ENCODE results near the gene THEM4. TPM values are rescaled to one million over a fixed set of nuclear protein-coding genes. Genes with fewer than 3 reads are reported as not detected.

The THEM4 gene
- total and polyA plus RNA-seq, 8 donors, result 6.1 to 27.8 (median 8.4) TPM

DNA sequence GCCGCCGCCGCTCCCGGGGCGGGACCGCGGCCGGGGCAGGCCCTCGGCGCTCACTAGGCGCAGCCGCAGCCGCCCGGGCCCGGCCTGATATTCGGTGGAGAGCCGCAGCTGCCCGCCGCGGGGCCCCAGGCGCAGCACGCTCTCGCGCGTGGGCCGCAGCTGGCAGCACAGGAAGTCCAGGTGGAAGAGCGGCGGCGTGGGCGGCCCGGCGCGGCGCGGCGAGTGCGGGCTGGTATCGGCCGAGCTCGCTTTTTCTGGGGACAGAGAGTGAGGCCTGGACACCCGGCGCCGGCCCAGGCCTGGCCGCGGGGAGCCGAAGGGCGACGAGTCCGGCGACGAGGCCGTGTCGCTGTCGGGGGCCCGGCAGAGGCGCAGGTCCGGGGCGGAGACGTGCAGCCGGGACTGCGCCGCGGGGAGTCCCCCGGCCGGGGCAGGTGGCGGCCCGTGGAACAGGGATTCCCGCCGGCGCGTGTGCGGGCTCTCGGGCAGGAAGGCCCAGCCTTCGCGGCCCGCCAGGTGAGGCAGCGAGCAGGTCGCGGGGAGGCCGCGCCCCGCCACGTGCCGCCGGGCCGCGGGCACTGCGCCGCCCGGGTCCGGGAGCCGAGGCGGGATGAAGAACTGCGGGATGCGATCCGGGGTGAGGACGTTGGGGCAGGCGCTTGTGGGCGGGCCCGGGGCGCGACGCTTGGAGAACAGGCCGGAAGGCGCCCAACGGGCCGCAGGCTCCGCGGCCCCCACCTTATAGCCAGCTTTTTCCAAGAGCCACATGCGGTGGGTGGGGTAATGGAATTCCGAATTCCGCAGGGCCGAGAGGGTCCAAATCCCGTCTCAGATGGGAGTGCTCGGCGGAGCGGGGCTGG lies 70.9 kb downstream of the THEM4 start:
- FAIRE-seq (no peak), DNase-seq (peak in 2 of 6 donors; percentile 43 to 59)
- peaks cover 29 to 40% (median 40%) of the 10 kb centered on the region in 3 donors for H3K4me1 ChIP-seq

GRCh38 chr1:151837884-151838221 lies 71.5 kb downstream of the THEM4 start:
- intact Hi-C loops (cut with DNase I), result no loop called here
- H3K36me3 ChIP-seq, result no peaks in the 10 kb centered on the region
- DNase-seq (peak in 1 of 6 donors; percentile 74), ATAC-seq (no peak), FAIRE-seq (no peak)
- no peaks in the 10 kb centered on the region for H3K9me3 ChIP-seq
- WGBS, 2 donors, result 54 to 55% methylated on average over 26 of the region's 26 CpGs
- H3K27me3 ChIP-seq, result no peaks in the 10 kb centered on the region
- no peak for TF ChIP-seq CTCF (IDR thresholded peaks at IDR 0.05)
- H3K4me1 ChIP-seq, result peaks cover 34 to 44% (median 44%) of the 10 kb centered on the region in 3 donors
- H3K4me3 ChIP-seq, result no peak overlapping the region
- peak overlapping the region; percentile 59 to 92 (median 84) for H3K27ac ChIP-seq

More for the DNA sequence above, 70.9 kb downstream of the THEM4 start:
- no peaks in the 10 kb centered on the region for H3K36me3 ChIP-seq
- peak overlapping the region in 2 of 4 donors; percentile 43 to 47 for H3K4me3 ChIP-seq
- ATAC-seq, result no peak
- H3K27ac ChIP-seq, result peak overlapping the region in 1 of 4 donors; percentile 93
- WGBS, 2 donors, result 60 to 64% methylated on average over 103 to 117 of the region's 117 CpGs
- no peaks in the 10 kb centered on the region for H3K27me3 ChIP-seq
- TF ChIP-seq CTCF (IDR thresholded peaks at IDR 0.05), result no peak
- intact Hi-C loops (cut with DNase I), result no loop called here
- H3K9me3 ChIP-seq, result no peaks in the 10 kb centered on the region

DNA sequence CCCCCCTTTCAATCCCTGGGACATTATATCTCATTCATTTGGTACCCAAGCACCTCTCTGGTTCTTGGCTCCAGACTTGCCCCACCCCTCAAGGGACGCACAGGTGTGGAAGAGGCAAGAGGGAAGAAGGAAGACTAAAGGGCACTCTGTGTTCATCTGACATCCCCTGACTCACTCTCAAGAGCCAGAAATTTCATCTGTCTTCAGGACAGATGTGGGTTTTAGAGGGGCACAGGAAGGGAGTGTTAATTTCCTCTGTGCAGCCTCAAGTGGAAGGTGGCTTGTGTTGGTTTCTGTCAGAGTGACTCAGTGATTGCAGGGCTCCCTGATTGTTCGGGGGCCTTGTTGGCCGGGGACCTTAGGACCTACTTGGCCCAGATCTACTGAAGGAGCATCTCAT lies 72.1 kb downstream of the THEM4 start:
- Histone ChIP-seq H3K4me1 (peaks cover 38 to 46% (median 46%) of the 10 kb centered on the region in 3 donors), H3K27ac (peak overlapping the region; percentile 59 to 92 (median 84)), H3K4me3 (no peak overlapping the region), H3K27me3 (no peaks in the 10 kb centered on the region), H3K9me3 (no peaks in the 10 kb centered on the region), H3K36me3 (no peaks in the 10 kb centered on the region)
- FAIRE-seq (no peak), ATAC-seq (no peak), DNase-seq (no peak)
- TF ChIP-seq CTCF (IDR thresholded peaks at IDR 0.05), result no peak
- intact Hi-C loops (cut with DNase I), result no loop called here
- WGBS, 2 donors, result 33 to 40% methylated on average over 3 of the region's 3 CpGs

- Histone ChIP-seq H3K4me1 (peaks cover 39 to 46% (median 40%) of the 10 kb centered on the region in 3 donors), H3K27me3 (no peaks in the 10 kb centered on the region), H3K4me3 (no peak overlapping the region), H3K36me3 (no peaks in the 10 kb centered on the region), H3K9me3 (no peaks in the 10 kb centered on the region), H3K27ac (peak overlapping the region; percentile 70 to 92 (median 82))
- no peak for ATAC-seq
- intact Hi-C loops (cut with DNase I), result no loop called here
- no peak for DNase-seq
- WGBS, 2 donors, result 90 to 91% methylated on average over 7 of the region's 7 CpGs
- TF ChIP-seq CTCF (IDR thresholded peaks at IDR 0.05), result no peak
- FAIRE-seq, result no peak
Observed at GRCh38 chr1:151835596-151835995, 73.7 kb downstream of the THEM4 start.

DNA sequence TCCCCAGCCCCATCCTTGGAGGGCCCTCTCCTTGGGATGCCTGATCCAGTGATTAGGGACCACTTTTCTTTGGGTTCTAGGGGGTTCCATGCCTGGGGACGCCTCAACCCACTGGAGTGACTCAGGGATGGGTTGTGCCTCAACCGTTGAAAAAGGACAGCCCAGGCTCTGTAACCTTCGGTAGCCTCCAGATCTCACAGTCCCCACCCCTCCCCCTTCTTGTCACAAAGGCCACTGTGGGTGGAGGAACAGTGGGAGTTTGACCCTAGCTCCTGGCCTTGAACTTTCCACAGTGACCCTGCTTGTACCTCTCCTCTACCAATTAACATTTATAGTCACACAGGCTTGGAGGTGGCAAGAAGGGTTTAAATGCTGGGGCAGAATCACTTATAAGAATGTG lies 75.1 kb downstream of the THEM4 start:
- ATAC-seq, result no peak
- FAIRE-seq, result no peak
- intact Hi-C loops (cut with DNase I), result no loop called here

More for the DNA sequence above, 75.1 kb downstream of the THEM4 start:
- Histone ChIP-seq H3K9me3 (no peaks in the 10 kb centered on the region), H3K4me1 (peaks cover 42 to 51% (median 44%) of the 10 kb centered on the region in 3 donors), H3K36me3 (no peaks in the 10 kb centered on the region), H3K4me3 (no peak overlapping the region), H3K27ac (no peak overlapping the region), H3K27me3 (no peaks in the 10 kb centered on the region)
- no peak for DNase-seq
- WGBS, 2 donors, result 37 to 39% methylated on average over 3 of the region's 3 CpGs
- TF ChIP-seq CTCF (IDR thresholded peaks at IDR 0.05), result no peak
